Measurements from ENCODE around the gene TMEM171.

TMEM171 gene

GRCh38 chr5:73120222-73121118 lies at the start of gene TMEM171:
TMEM171 (plus strand) TSS chr5:73120575; CDS start chr5:73123374, 2,799 bp downstream.
- H3K27me3 ChIP-seq (ENCODE audit: control insufficient read depth in 1 of 2, insufficient read depth in 2 of 2, low read length in 2 of 2) = peaks cover 3 to 11% of the 10 kb centered on the region in 2 donors
- H3K4me3 ChIP-seq (ENCODE audit: low read depth in 1 of 2, low read length in 2 of 2) = peak within 1 kb of the TSS; percentile 80 to 88
- H3K27ac ChIP-seq (ENCODE audit: low read depth, low read length) = peak within 1 kb of the TSS; percentile 88
- no peaks in the 10 kb centered on the region for H3K9me3 ChIP-seq (ENCODE audit: control insufficient read depth in 1 of 2, low read length in 2 of 2)
- peaks cover 15 to 16% of the 10 kb centered on the region in 2 donors for H3K36me3 ChIP-seq (ENCODE audit: control insufficient read depth in 1 of 2, insufficient read depth in 2 of 2, low read length in 2 of 2)
- H3K9ac ChIP-seq (ENCODE audit: low read depth in 1 of 2, low read length in 2 of 2) = peak within 1 kb of the TSS; percentile 48 to 91
- peaks cover 50 to 64% of the 10 kb centered on the region in 2 donors for H3K4me1 ChIP-seq (ENCODE audit: control insufficient read depth in 1 of 2, insufficient read depth in 2 of 2, low read length in 2 of 2)

- Histone ChIP-seq H3K4me1 (ENCODE audit: control insufficient read depth in 1 of 2, insufficient read depth in 2 of 2, low read length in 2 of 2) (no peaks in the 10 kb centered on the region), H3K36me3 (ENCODE audit: control insufficient read depth in 1 of 2, insufficient read depth in 2 of 2, low read length in 2 of 2) (peaks cover 10 to 40% of the 10 kb centered on the region in 2 donors), H3K27me3 (ENCODE audit: control insufficient read depth in 1 of 2, insufficient read depth in 2 of 2, low read length in 2 of 2) (no peaks in the 10 kb centered on the region), H3K27ac (ENCODE audit: low read depth, low read length) (no peak overlapping the region), H3K4me3 (ENCODE audit: low read depth in 1 of 2, low read length in 2 of 2) (no peak overlapping the region), H3K9me3 (ENCODE audit: control insufficient read depth in 1 of 2, low read length in 2 of 2) (no peaks in the 10 kb centered on the region), H3K9ac (ENCODE audit: low read depth in 1 of 2, low read length in 2 of 2) (no peak overlapping the region)
These were observed 39.3 kb upstream of the TMEM171 start for GRCh38 chr5:73081093-73081492.

GRCh38 chr5:73088026-73088425 lies 32.3 kb upstream of the TMEM171 start:
- H3K4me3 ChIP-seq (ENCODE audit: low read depth in 1 of 2, low read length in 2 of 2) = no peak overlapping the region
- no peaks in the 10 kb centered on the region for H3K27me3 ChIP-seq (ENCODE audit: control insufficient read depth in 1 of 2, insufficient read depth in 2 of 2, low read length in 2 of 2)
- H3K36me3 ChIP-seq (ENCODE audit: control insufficient read depth in 1 of 2, insufficient read depth in 2 of 2, low read length in 2 of 2) = peaks cover 0 to 22% of the 10 kb centered on the region in 2 donors
- H3K9me3 ChIP-seq (ENCODE audit: control insufficient read depth in 1 of 2, low read length in 2 of 2) = no peaks in the 10 kb centered on the region
- H3K4me1 ChIP-seq (ENCODE audit: control insufficient read depth in 1 of 2, insufficient read depth in 2 of 2, low read length in 2 of 2) = no peaks in the 10 kb centered on the region
- H3K27ac ChIP-seq (ENCODE audit: low read depth, low read length) = no peak overlapping the region
- H3K9ac ChIP-seq (ENCODE audit: low read depth in 1 of 2, low read length in 2 of 2) = no peak overlapping the region

GRCh38 chr5:73093943-73094342 lies 26.4 kb upstream of the TMEM171 start:
- H3K9ac ChIP-seq (ENCODE audit: low read depth in 1 of 2, low read length in 2 of 2) = no peak overlapping the region
- no peaks in the 10 kb centered on the region for H3K27me3 ChIP-seq (ENCODE audit: control insufficient read depth in 1 of 2, insufficient read depth in 2 of 2, low read length in 2 of 2)
- H3K36me3 ChIP-seq (ENCODE audit: control insufficient read depth in 1 of 2, insufficient read depth in 2 of 2, low read length in 2 of 2) = peaks cover under 1 to 2% of the 10 kb centered on the region in 2 donors
- H3K9me3 ChIP-seq (ENCODE audit: control insufficient read depth in 1 of 2, low read length in 2 of 2) = peaks cover 0 to 6% of the 10 kb centered on the region in 2 donors
- no peaks in the 10 kb centered on the region for H3K4me1 ChIP-seq (ENCODE audit: control insufficient read depth in 1 of 2, insufficient read depth in 2 of 2, low read length in 2 of 2)
- no peak overlapping the region for H3K4me3 ChIP-seq (ENCODE audit: low read depth in 1 of 2, low read length in 2 of 2)
- no peak overlapping the region for H3K27ac ChIP-seq (ENCODE audit: low read depth, low read length)

DNA sequence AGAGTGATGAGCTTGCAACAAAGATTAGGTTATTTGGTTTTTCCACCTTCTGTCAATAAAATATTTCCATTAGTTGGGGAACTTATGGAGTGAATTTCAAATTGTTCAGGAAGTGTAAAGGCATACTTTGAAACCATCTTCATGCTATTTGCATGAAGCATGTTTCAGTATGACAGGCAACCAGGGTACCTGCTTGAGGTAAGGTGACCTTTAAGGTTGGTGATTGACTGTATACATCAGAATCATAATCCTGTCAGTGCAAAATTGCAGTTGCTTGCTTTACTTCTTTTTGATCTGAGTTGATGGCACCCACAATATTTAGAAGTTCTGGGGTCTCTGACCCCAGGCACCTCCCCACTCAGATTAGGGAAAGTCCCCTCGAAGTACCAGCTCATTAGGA lies 26.0 kb upstream of the TMEM171 start:
- H3K4me3 ChIP-seq (ENCODE audit: low read depth in 1 of 2, low read length in 2 of 2) = no peak overlapping the region
- no peaks in the 10 kb centered on the region for H3K27me3 ChIP-seq (ENCODE audit: control insufficient read depth in 1 of 2, insufficient read depth in 2 of 2, low read length in 2 of 2)
- H3K36me3 ChIP-seq (ENCODE audit: control insufficient read depth in 1 of 2, insufficient read depth in 2 of 2, low read length in 2 of 2) = peaks cover 0 to 2% of the 10 kb centered on the region in 2 donors
- no peak overlapping the region for H3K27ac ChIP-seq (ENCODE audit: low read depth, low read length)
- no peaks in the 10 kb centered on the region for H3K4me1 ChIP-seq (ENCODE audit: control insufficient read depth in 1 of 2, insufficient read depth in 2 of 2, low read length in 2 of 2)
- peaks cover 0 to 6% of the 10 kb centered on the region in 2 donors for H3K9me3 ChIP-seq (ENCODE audit: control insufficient read depth in 1 of 2, low read length in 2 of 2)
- H3K9ac ChIP-seq (ENCODE audit: low read depth in 1 of 2, low read length in 2 of 2) = no peak overlapping the region

DNA sequence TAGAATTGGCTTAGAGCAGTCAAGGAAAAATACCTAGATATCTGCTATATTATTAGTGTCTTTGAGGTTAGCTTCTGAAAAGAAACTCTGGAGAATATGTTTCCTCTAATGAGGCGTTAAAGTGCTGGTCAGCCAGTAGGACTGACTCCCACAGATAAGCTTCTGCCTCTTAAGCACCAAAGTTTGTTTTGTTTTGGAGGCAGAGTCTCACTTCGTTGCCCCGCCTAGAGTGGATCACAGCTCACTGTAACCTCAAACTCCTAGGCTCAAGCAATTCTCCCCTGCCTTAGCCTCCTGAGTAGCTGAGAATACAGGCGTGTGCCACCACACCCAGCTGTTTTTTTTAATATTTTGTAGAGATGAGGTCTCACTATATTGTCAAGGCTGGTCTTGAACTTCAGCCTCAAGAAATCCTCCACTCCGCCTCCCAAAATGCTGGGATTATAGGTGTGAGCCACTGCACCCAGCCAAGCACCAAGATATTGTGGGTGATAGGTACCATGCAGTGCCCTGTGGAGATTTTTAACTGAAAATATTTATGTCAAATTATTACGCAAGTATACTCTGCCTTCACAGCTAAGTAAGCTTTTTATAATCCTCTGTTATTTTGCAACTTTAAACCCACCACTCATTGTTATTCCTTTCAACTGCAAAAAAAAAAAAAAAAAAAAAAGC lies 24.7 kb upstream of the TMEM171 start:
- Histone ChIP-seq H3K27me3 (ENCODE audit: control insufficient read depth in 1 of 2, insufficient read depth in 2 of 2, low read length in 2 of 2) (no peaks in the 10 kb centered on the region), H3K9me3 (ENCODE audit: control insufficient read depth in 1 of 2, low read length in 2 of 2) (peaks cover 0 to 6% of the 10 kb centered on the region in 2 donors), H3K4me3 (ENCODE audit: low read depth in 1 of 2, low read length in 2 of 2) (no peak overlapping the region), H3K9ac (ENCODE audit: low read depth in 1 of 2, low read length in 2 of 2) (no peak overlapping the region), H3K27ac (ENCODE audit: low read depth, low read length) (no peak overlapping the region), H3K36me3 (ENCODE audit: control insufficient read depth in 1 of 2, insufficient read depth in 2 of 2, low read length in 2 of 2) (peaks cover 0 to 2% of the 10 kb centered on the region in 2 donors), H3K4me1 (ENCODE audit: control insufficient read depth in 1 of 2, insufficient read depth in 2 of 2, low read length in 2 of 2) (no peaks in the 10 kb centered on the region)

DNA sequence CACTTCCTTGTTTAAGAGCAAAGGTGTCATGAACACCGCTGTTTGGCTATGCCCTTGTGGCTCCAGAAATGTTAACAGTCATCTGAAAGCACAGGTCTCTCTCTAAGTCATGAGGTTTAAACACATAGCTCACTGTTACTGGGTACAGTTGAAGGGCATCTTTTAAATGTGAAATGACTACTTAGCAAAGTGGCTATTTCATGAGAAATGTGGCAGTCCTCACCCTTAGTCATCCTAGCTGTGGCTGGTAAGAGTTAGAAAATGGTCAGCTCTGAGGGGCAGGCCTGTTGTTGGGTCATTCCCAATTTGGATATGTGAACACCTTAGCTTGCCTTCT lies 24.2 kb upstream of the TMEM171 start:
- H3K36me3 ChIP-seq (ENCODE audit: control insufficient read depth in 1 of 2, insufficient read depth in 2 of 2, low read length in 2 of 2) = peaks cover 0 to 2% of the 10 kb centered on the region in 2 donors
- no peaks in the 10 kb centered on the region for H3K4me1 ChIP-seq (ENCODE audit: control insufficient read depth in 1 of 2, insufficient read depth in 2 of 2, low read length in 2 of 2)
- no peak overlapping the region for H3K4me3 ChIP-seq (ENCODE audit: low read depth in 1 of 2, low read length in 2 of 2)
- no peak overlapping the region for H3K27ac ChIP-seq (ENCODE audit: low read depth, low read length)
- H3K9ac ChIP-seq (ENCODE audit: low read depth in 1 of 2, low read length in 2 of 2) = no peak overlapping the region
- H3K9me3 ChIP-seq (ENCODE audit: control insufficient read depth in 1 of 2, low read length in 2 of 2) = peaks cover 0 to 6% of the 10 kb centered on the region in 2 donors
- H3K27me3 ChIP-seq (ENCODE audit: control insufficient read depth in 1 of 2, insufficient read depth in 2 of 2, low read length in 2 of 2) = no peaks in the 10 kb centered on the region

DNA sequence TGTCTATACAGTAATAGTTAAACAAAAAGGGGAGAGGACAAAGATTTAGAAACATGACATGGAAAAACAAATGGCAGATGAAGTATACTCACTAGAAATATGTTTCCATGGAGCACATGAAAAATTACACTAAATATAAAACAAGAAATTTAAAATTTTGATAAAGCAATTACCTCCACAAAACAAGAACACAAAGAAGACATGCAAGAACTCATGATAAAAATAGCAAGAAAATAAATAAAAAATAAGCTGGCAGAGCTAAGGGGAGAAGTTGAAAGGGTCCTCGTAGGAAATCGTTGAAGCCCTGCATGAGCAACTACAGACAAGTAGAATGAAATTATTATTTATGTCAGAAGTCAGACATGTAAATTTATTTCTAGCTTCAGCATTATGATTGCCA lies 22.6 kb upstream of the TMEM171 start:
- Histone ChIP-seq H3K36me3 (ENCODE audit: control insufficient read depth in 1 of 2, insufficient read depth in 2 of 2, low read length in 2 of 2) (peaks cover 0 to 2% of the 10 kb centered on the region in 2 donors), H3K4me3 (ENCODE audit: low read depth in 1 of 2, low read length in 2 of 2) (no peak overlapping the region), H3K4me1 (ENCODE audit: control insufficient read depth in 1 of 2, insufficient read depth in 2 of 2, low read length in 2 of 2) (no peaks in the 10 kb centered on the region)

GRCh38 chr5:73100109-73100508 lies 20.3 kb upstream of the TMEM171 start:
- Histone ChIP-seq H3K27ac (ENCODE audit: low read depth, low read length) (no peak overlapping the region), H3K9me3 (ENCODE audit: control insufficient read depth in 1 of 2, low read length in 2 of 2) (peaks cover 0 to 6% of the 10 kb centered on the region in 2 donors), H3K4me3 (ENCODE audit: low read depth in 1 of 2, low read length in 2 of 2) (no peak overlapping the region), H3K36me3 (ENCODE audit: control insufficient read depth in 1 of 2, insufficient read depth in 2 of 2, low read length in 2 of 2) (peaks cover 0 to 2% of the 10 kb centered on the region in 2 donors), H3K27me3 (ENCODE audit: control insufficient read depth in 1 of 2, insufficient read depth in 2 of 2, low read length in 2 of 2) (no peaks in the 10 kb centered on the region), H3K4me1 (ENCODE audit: control insufficient read depth in 1 of 2, insufficient read depth in 2 of 2, low read length in 2 of 2) (no peaks in the 10 kb centered on the region), H3K9ac (ENCODE audit: low read depth in 1 of 2, low read length in 2 of 2) (no peak overlapping the region)

More for the DNA sequence above, 22.6 kb upstream of the TMEM171 start:
- no peak overlapping the region for H3K27ac ChIP-seq (ENCODE audit: low read depth, low read length)
- H3K27me3 ChIP-seq (ENCODE audit: control insufficient read depth in 1 of 2, insufficient read depth in 2 of 2, low read length in 2 of 2) = no peaks in the 10 kb centered on the region
- H3K9me3 ChIP-seq (ENCODE audit: control insufficient read depth in 1 of 2, low read length in 2 of 2) = peaks cover 0 to 6% of the 10 kb centered on the region in 2 donors
- H3K9ac ChIP-seq (ENCODE audit: low read depth in 1 of 2, low read length in 2 of 2) = no peak overlapping the region

- H3K36me3 ChIP-seq (ENCODE audit: control insufficient read depth in 1 of 2, insufficient read depth in 2 of 2, low read length in 2 of 2) = no peaks in the 10 kb centered on the region
- no peaks in the 10 kb centered on the region for H3K27me3 ChIP-seq (ENCODE audit: control insufficient read depth in 1 of 2, insufficient read depth in 2 of 2, low read length in 2 of 2)
- no peak overlapping the region for H3K9ac ChIP-seq (ENCODE audit: low read depth in 1 of 2, low read length in 2 of 2)
- H3K9me3 ChIP-seq (ENCODE audit: control insufficient read depth in 1 of 2, low read length in 2 of 2) = no peaks in the 10 kb centered on the region
- H3K4me3 ChIP-seq (ENCODE audit: low read depth in 1 of 2, low read length in 2 of 2) = no peak overlapping the region
- H3K27ac ChIP-seq (ENCODE audit: low read depth, low read length) = no peak overlapping the region
- H3K4me1 ChIP-seq (ENCODE audit: control insufficient read depth in 1 of 2, insufficient read depth in 2 of 2, low read length in 2 of 2) = no peaks in the 10 kb centered on the region
These were observed 16.5 kb upstream of the TMEM171 start for GRCh38 chr5:73103870-73104299.

All from duodenal mucosa (tissue), 2 donors.